Measurements from ENCODE around the gene IYD. TPM values are rescaled to one million over a fixed set of nuclear protein-coding genes. Genes with fewer than 3 reads are reported as not detected.
A peak's percentile ranks its signal among the peaks of the same experiment; 100 is the strongest.

The IYD gene
- polyA plus RNA-seq (2013, experiment 1 of 2), result not detected
- polyA plus RNA-seq (2013, experiment 2 of 2), result not detected

GRCh38 chr6:150368762-150369161, at the start of gene IYD:
Gene IYD (plus strand): TSS chr6:150369012. CDS start chr6:150369032, 20 bp downstream.
- no peak for DNase-seq
- Histone ChIP-seq H3K23ac (ENCODE audit: low read length) (no peak within 1 kb of the TSS), H3K9ac (ENCODE audit: low read length) (no peak within 1 kb of the TSS), H3K4me1 (ENCODE audit: control insufficient read depth, low read depth, low read length) (no peaks in the 10 kb centered on the region), H2AK5ac (ENCODE audit: low read length) (no peak within 1 kb of the TSS), H2BK15ac (replicated peaks; ENCODE audit: low read depth) (no peak within 1 kb of the TSS), H3K79me1 (ENCODE audit: low read length) (no peaks in the 10 kb centered on the region), H3K18ac (ENCODE audit: low read length) (no peak within 1 kb of the TSS), H3K56ac (ENCODE audit: low read length) (no peak within 1 kb of the TSS), H2BK120ac (ENCODE audit: low read depth, low read length) (no peak within 1 kb of the TSS), H3K36me3 (ENCODE audit: control insufficient read depth, insufficient read depth, low read length) (no peaks in the 10 kb centered on the region), H4K5ac (ENCODE audit: low read length) (no peak within 1 kb of the TSS), H3K4ac (ENCODE audit: low read depth, low read length) (no peak within 1 kb of the TSS), H3K4me2 (ENCODE audit: low read length) (no peak within 1 kb of the TSS), H2BK5ac (ENCODE audit: low read length) (no peak within 1 kb of the TSS), H3K27ac (ENCODE audit: low read depth, low read length) (no peak within 1 kb of the TSS), H3K27me3 (ENCODE audit: insufficient read depth, low read length, poor library complexity) (no peaks in the 10 kb centered on the region), H4K8ac (ENCODE audit: low read depth, low read length) (no peak within 1 kb of the TSS), H3K79me2 (ENCODE audit: control insufficient read depth, insufficient read depth, low read length) (no peaks in the 10 kb centered on the region), H3K4me3 (ENCODE audit: low read length) (no peak within 1 kb of the TSS)
- no CpG with 5 or more reads among the region's 8 CpGs for WGBS (ENCODE audit: extremely low coverage, insufficient coverage, low lambda C conversion rate)

- H2AK5ac ChIP-seq (ENCODE audit: low read length), result no peak overlapping the region
- H3K18ac ChIP-seq (ENCODE audit: low read length), result peak overlapping the region; percentile 39
- no peak overlapping the region for H3K27ac ChIP-seq (ENCODE audit: low read depth, low read length)
- no peaks in the 10 kb centered on the region for H3K4me1 ChIP-seq (ENCODE audit: control insufficient read depth, low read depth, low read length)
- no peak for DNase-seq
- no peak overlapping the region for H3K9ac ChIP-seq (ENCODE audit: low read length)
- WGBS (ENCODE audit: extremely low coverage, insufficient coverage, low lambda C conversion rate), result no CpG with 5 or more reads among the region's 4 CpGs
- H3K79me1 ChIP-seq (ENCODE audit: low read length), result no peaks in the 10 kb centered on the region
- no peak overlapping the region for H3K4me3 ChIP-seq (ENCODE audit: low read length)
- no peak overlapping the region for H2BK120ac ChIP-seq (ENCODE audit: low read depth, low read length)
- H3K4me2 ChIP-seq (ENCODE audit: low read length), result no peak overlapping the region
- H3K27me3 ChIP-seq (ENCODE audit: insufficient read depth, low read length, poor library complexity), result no peaks in the 10 kb centered on the region
- peak overlapping the region; percentile 21 for H3K4ac ChIP-seq (ENCODE audit: low read depth, low read length)
- no peak overlapping the region for H2BK15ac ChIP-seq (replicated peaks; ENCODE audit: low read depth)
- no peak overlapping the region for H3K23ac ChIP-seq (ENCODE audit: low read length)
- H3K79me2 ChIP-seq (ENCODE audit: control insufficient read depth, insufficient read depth, low read length), result no peaks in the 10 kb centered on the region
- H3K36me3 ChIP-seq (ENCODE audit: control insufficient read depth, insufficient read depth, low read length), result no peaks in the 10 kb centered on the region
- H4K5ac ChIP-seq (ENCODE audit: low read length), result no peak overlapping the region
- H4K8ac ChIP-seq (ENCODE audit: low read depth, low read length), result no peak overlapping the region
- H2BK5ac ChIP-seq (ENCODE audit: low read length), result peak overlapping the region; percentile 51
- peak overlapping the region; percentile 30 for H3K56ac ChIP-seq (ENCODE audit: low read length)
These were observed 48.9 kb upstream of the IYD start for GRCh38 chr6:150319924-150320323.

DNA sequence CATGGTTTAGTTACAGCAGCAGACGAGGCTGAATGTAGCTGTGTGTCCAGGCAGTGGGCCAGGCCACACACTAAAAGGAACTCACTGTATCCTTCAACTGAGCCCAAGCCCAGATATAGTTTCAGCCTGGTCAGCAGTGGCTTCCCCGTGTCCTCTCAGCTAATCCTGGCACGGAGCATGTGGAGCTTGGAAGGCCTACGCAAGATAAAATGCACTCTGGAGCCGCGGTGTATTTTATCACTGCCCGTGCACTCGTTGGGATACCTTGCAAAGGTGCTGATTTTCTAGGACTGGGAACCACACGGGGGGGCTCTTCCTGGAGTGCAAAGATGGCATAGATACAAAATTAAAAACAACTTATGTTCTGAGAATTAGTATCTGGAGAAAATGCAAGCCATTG, 48.4 kb upstream of the IYD start:
- no CpG with 5 or more reads among the region's 9 CpGs for whole genome bisulfite sequencing (ENCODE audit: extremely low coverage, insufficient coverage, low lambda C conversion rate)
- Histone ChIP-seq H3K4ac (ENCODE audit: low read depth, low read length) (no peak overlapping the region), H3K4me1 (ENCODE audit: control insufficient read depth, low read depth, low read length) (no peaks in the 10 kb centered on the region), H2BK5ac (ENCODE audit: low read length) (no peak overlapping the region), H2AK5ac (ENCODE audit: low read length) (no peak overlapping the region), H3K79me1 (ENCODE audit: low read length) (no peaks in the 10 kb centered on the region), H3K36me3 (ENCODE audit: control insufficient read depth, insufficient read depth, low read length) (no peaks in the 10 kb centered on the region), H2BK15ac (replicated peaks; ENCODE audit: low read depth) (no peak overlapping the region), H3K79me2 (ENCODE audit: control insufficient read depth, insufficient read depth, low read length) (no peaks in the 10 kb centered on the region), H3K23ac (ENCODE audit: low read length) (no peak overlapping the region), H2BK120ac (ENCODE audit: low read depth, low read length) (no peak overlapping the region), H4K5ac (ENCODE audit: low read length) (no peak overlapping the region), H3K27ac (ENCODE audit: low read depth, low read length) (no peak overlapping the region), H3K4me2 (ENCODE audit: low read length) (no peak overlapping the region), H3K4me3 (ENCODE audit: low read length) (no peak overlapping the region), H3K27me3 (ENCODE audit: insufficient read depth, low read length, poor library complexity) (no peaks in the 10 kb centered on the region), H3K56ac (ENCODE audit: low read length) (no peak overlapping the region), H3K9ac (ENCODE audit: low read length) (no peak overlapping the region), H3K18ac (ENCODE audit: low read length) (no peak overlapping the region), H4K8ac (ENCODE audit: low read depth, low read length) (no peak overlapping the region)
- DNase-seq, result no peak

GRCh38 chr6:150322466-150322871, 46.3 kb upstream of the IYD start:
- Histone ChIP-seq H4K5ac (ENCODE audit: low read length) (no peak overlapping the region), H3K9ac (ENCODE audit: low read length) (no peak overlapping the region), H2BK120ac (ENCODE audit: low read depth, low read length) (no peak overlapping the region), H3K4ac (ENCODE audit: low read depth, low read length) (no peak overlapping the region), H3K27me3 (ENCODE audit: insufficient read depth, low read length, poor library complexity) (no peaks in the 10 kb centered on the region), H3K4me1 (ENCODE audit: control insufficient read depth, low read depth, low read length) (no peaks in the 10 kb centered on the region), H2BK15ac (replicated peaks; ENCODE audit: low read depth) (no peak overlapping the region), H3K79me1 (ENCODE audit: low read length) (no peaks in the 10 kb centered on the region), H3K56ac (ENCODE audit: low read length) (no peak overlapping the region), H3K23ac (ENCODE audit: low read length) (no peak overlapping the region), H3K4me2 (ENCODE audit: low read length) (no peak overlapping the region), H3K4me3 (ENCODE audit: low read length) (no peak overlapping the region), H2AK5ac (ENCODE audit: low read length) (no peak overlapping the region), H3K27ac (ENCODE audit: low read depth, low read length) (no peak overlapping the region), H4K8ac (ENCODE audit: low read depth, low read length) (no peak overlapping the region), H2BK5ac (ENCODE audit: low read length) (no peak overlapping the region), H3K36me3 (ENCODE audit: control insufficient read depth, insufficient read depth, low read length) (no peaks in the 10 kb centered on the region), H3K79me2 (ENCODE audit: control insufficient read depth, insufficient read depth, low read length) (no peaks in the 10 kb centered on the region), H3K18ac (ENCODE audit: low read length) (no peak overlapping the region)
- DNase-seq, result no peak
- WGBS (ENCODE audit: extremely low coverage, insufficient coverage, low lambda C conversion rate), result no CpG with 5 or more reads among the region's 6 CpGs

- Histone ChIP-seq H3K4me3 (ENCODE audit: low read length) (no peak overlapping the region), H3K27me3 (ENCODE audit: insufficient read depth, low read length, poor library complexity) (no peaks in the 10 kb centered on the region), H3K9ac (ENCODE audit: low read length) (no peak overlapping the region), H2BK5ac (ENCODE audit: low read length) (no peak overlapping the region), H3K79me1 (ENCODE audit: low read length) (no peaks in the 10 kb centered on the region), H3K79me2 (ENCODE audit: control insufficient read depth, insufficient read depth, low read length) (no peaks in the 10 kb centered on the region), H3K4ac (ENCODE audit: low read depth, low read length) (no peak overlapping the region), H3K23ac (ENCODE audit: low read length) (no peak overlapping the region), H3K56ac (ENCODE audit: low read length) (no peak overlapping the region), H2BK15ac (replicated peaks; ENCODE audit: low read depth) (no peak overlapping the region), H2BK120ac (ENCODE audit: low read depth, low read length) (no peak overlapping the region), H2AK5ac (ENCODE audit: low read length) (no peak overlapping the region), H3K4me1 (ENCODE audit: control insufficient read depth, low read depth, low read length) (no peaks in the 10 kb centered on the region), H3K27ac (ENCODE audit: low read depth, low read length) (no peak overlapping the region), H3K4me2 (ENCODE audit: low read length) (no peak overlapping the region), H4K5ac (ENCODE audit: low read length) (no peak overlapping the region), H4K8ac (ENCODE audit: low read depth, low read length) (no peak overlapping the region), H3K18ac (ENCODE audit: low read length) (no peak overlapping the region), H3K36me3 (ENCODE audit: control insufficient read depth, insufficient read depth, low read length) (no peaks in the 10 kb centered on the region)
- DNase-seq, result no peak
- WGBS (ENCODE audit: extremely low coverage, insufficient coverage, low lambda C conversion rate), result no CpG with 5 or more reads among the region's 8 CpGs
These were observed 45.6 kb upstream of the IYD start for GRCh38 chr6:150323205-150323604.

- no peak overlapping the region for H2AK5ac ChIP-seq (ENCODE audit: low read length)
- no peak overlapping the region for H3K56ac ChIP-seq (ENCODE audit: low read length)
- H2BK5ac ChIP-seq (ENCODE audit: low read length), result no peak overlapping the region
- no peak overlapping the region for H3K23ac ChIP-seq (ENCODE audit: low read length)
- no peak overlapping the region for H3K4ac ChIP-seq (ENCODE audit: low read depth, low read length)
- no peak overlapping the region for H4K5ac ChIP-seq (ENCODE audit: low read length)
- no peaks in the 10 kb centered on the region for H3K79me2 ChIP-seq (ENCODE audit: control insufficient read depth, insufficient read depth, low read length)
- no peaks in the 10 kb centered on the region for H3K27me3 ChIP-seq (ENCODE audit: insufficient read depth, low read length, poor library complexity)
- H4K8ac ChIP-seq (ENCODE audit: low read depth, low read length), result no peak overlapping the region
- no peaks in the 10 kb centered on the region for H3K79me1 ChIP-seq (ENCODE audit: low read length)
- WGBS (ENCODE audit: extremely low coverage, insufficient coverage, low lambda C conversion rate), result no CpG with 5 or more reads among the region's 6 CpGs
- H3K4me1 ChIP-seq (ENCODE audit: control insufficient read depth, low read depth, low read length), result no peaks in the 10 kb centered on the region
- no peak overlapping the region for H2BK15ac ChIP-seq (replicated peaks; ENCODE audit: low read depth)
- no peak overlapping the region for H2BK120ac ChIP-seq (ENCODE audit: low read depth, low read length)
- H3K18ac ChIP-seq (ENCODE audit: low read length), result no peak overlapping the region
- H3K36me3 ChIP-seq (ENCODE audit: control insufficient read depth, insufficient read depth, low read length), result no peaks in the 10 kb centered on the region
- no peak overlapping the region for H3K4me2 ChIP-seq (ENCODE audit: low read length)
- no peak for DNase-seq
- no peak overlapping the region for H3K9ac ChIP-seq (ENCODE audit: low read length)
- no peak overlapping the region for H3K4me3 ChIP-seq (ENCODE audit: low read length)
- H3K27ac ChIP-seq (ENCODE audit: low read depth, low read length), result no peak overlapping the region
These were observed 44.8 kb upstream of the IYD start for GRCh38 chr6:150324044-150324443.

All from mesendoderm (in vitro differentiated cells).